DND-41 (cell line): Measurements from ENCODE around the gene MACROH2A2.

Experiments used
- CTCF ChIP-seq: IDR thresholded peaks from 2 replicates; pipeline ENCODE4 v1.5.1; 2012; ENCODE audit warnings: borderline replicate concordance, low read length, moderate library complexity, mild to moderate bottlenecking; ENCODE audit not compliant: poor library complexity, severe bottlenecking; ENCODE audit errors: extremely low read depth
- EZH2 ChIP-seq: IDR thresholded peaks from 3 replicates; pipeline ENCODE4 v1.6.1; 2012; ENCODE audit warnings: borderline replicate concordance, low read depth, mild to moderate bottlenecking, moderate library complexity, low read length, inconsistent platforms; ENCODE audit not compliant: severe bottlenecking

DNA sequence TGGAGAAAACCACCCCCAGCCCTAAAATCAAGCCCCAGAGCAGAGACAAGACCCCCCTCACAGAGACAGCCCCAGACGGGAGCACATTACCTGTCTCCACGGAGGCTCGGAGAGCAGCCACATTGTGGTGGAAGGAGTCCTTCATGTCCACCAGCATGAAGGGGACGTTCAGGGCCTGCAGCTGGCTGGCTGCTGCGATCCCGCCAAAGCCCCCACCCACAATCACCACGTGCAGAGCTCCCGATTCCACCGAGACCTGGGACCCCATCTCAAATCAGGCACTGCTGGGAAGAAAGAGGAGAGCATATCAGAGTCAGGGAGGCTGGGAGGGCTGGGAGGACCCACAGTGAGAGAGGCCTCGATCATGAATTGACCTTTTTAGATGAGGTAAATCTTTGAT lies 71.2 kb downstream of the MACROH2A2 start:
- TF ChIP-seq CTCF (no peak), EZH2 (no peak)
